ENCODE results near the gene CUL4B. TPM values are rescaled to one million over a fixed set of nuclear protein-coding genes. Genes with fewer than 3 reads are reported as not detected.

Gene CUL4B
- total and polyA plus RNA-seq, 11 donors: 7.5 to 28.5 (median 19.1) TPM

DNA sequence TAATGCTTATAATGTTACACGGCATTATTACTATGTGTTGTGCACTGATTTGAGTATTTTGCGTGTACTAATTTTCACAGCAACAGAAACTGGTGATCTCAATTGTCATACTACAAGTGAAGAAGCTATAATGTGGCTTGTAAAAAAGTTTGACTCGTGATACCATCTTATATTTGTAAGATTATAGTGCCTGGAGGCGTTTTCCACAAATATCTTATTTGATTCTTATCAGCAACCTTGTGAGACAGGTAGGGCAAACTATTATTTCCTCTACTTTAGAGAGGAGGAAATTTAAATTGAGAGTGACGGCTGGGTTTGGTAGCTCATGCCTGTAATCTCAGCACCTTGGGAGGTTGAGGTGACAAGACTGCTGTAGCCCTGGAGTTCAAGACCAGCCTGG lies 4.5 kb downstream of the CUL4B start:
- H3K4me1 ChIP-seq: peaks cover 0 to 28% (median 2%) of the 10 kb centered on the region in 12 donors
- intact Hi-C loops (cut with DNase I): no loop called here
- H3K9me3 ChIP-seq: no peaks in the 10 kb centered on the region
- no peak overlapping the region for H3K27ac ChIP-seq
- WGBS, 4 donors: 69 to 95% (median 88%) methylated on average over 5 of the region's 5 CpGs
- H3K4me3 ChIP-seq: no peak overlapping the region
- H3K36me3 ChIP-seq: peaks cover 0 to 47% (median 12%) of the 10 kb centered on the region in 9 donors
- TF ChIP-seq, protein P1, sequence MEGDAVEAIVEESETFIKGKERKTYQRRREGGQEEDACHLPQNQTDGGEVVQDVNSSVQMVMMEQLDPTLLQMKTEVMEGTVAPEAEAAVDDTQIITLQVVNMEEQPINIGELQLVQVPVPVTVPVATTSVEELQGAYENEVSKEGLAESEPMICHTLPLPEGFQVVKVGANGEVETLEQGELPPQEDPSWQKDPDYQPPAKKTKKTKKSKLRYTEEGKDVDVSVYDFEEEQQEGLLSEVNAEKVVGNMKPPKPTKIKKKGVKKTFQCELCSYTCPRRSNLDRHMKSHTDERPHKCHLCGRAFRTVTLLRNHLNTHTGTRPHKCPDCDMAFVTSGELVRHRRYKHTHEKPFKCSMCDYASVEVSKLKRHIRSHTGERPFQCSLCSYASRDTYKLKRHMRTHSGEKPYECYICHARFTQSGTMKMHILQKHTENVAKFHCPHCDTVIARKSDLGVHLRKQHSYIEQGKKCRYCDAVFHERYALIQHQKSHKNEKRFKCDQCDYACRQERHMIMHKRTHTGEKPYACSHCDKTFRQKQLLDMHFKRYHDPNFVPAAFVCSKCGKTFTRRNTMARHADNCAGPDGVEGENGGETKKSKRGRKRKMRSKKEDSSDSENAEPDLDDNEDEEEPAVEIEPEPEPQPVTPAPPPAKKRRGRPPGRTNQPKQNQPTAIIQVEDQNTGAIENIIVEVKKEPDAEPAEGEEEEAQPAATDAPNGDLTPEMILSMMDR (IDR thresholded peaks at IDR 0.05): no peak
- TF ChIP-seq POLR2A (IDR thresholded peaks at IDR 0.05): no peak
- DNase-seq (no peak), ATAC-seq (no peak)
- no peaks in the 10 kb centered on the region for H3K27me3 ChIP-seq

DNA sequence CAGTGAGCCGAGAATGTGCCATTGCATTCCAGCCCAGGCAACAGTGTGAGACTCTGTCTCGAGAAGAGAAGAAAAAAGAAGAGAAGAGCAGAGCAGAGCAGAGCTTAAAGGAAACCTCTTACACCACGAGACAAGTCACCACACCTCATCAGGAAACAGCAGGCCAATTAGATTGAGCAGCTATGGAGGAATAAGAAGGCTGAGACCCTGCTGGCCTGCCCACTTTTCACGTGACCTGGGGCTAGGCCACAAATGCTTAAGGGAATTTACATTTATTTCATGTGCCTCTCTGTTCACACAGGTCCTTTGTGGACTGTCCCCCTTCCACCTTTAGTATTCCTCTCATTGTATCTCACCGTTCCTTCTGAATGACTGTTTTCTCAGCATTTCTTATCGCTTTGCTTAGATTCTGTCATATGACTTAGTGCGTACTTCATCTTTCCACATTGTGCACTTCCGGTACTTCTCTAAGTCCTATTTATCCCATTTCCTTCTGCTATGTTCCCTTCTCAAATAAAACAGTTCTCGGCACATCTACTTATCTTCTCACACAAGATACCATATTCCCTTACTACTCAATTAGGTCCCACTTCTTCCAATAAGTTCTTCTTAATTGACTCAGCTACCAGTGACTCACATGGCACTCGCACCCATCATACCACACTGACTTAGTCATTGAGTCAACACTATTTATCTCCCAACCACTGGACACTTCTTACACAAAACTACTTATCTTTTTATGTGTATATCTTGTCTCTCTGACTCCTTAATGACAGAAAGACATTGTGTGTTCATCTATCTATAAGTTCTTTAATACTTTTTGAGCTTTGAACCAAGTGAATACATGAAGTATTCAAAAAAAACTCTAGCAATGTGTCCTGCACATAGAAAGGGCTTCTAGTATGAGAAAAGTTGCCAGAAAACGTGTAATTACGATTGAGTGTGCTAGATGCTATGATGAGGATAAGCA lies 11.0 kb downstream of the CUL4B start:
- Histone ChIP-seq H3K4me3 (no peak overlapping the region), H3K27ac (peak overlapping the region in 1 of 12 donors; percentile 13), H3K4me1 (peaks cover 0 to 6% (median 0%) of the 10 kb centered on the region in 12 donors), H3K9me3 (no peaks in the 10 kb centered on the region), H3K27me3 (no peaks in the 10 kb centered on the region), H3K36me3 (peaks cover 0 to 51% (median 23%) of the 10 kb centered on the region in 9 donors)
- 71 to 84% (median 77%) methylated on average over 12 of the region's 12 CpGs for WGBS, 4 donors
- DNase-seq (peak in 1 of 5 donors; percentile 29), ATAC-seq (peak in 2 of 4 donors; percentile 41 to 72)
- no peak for TF ChIP-seq POLR2A (IDR thresholded peaks at IDR 0.05)
- TF ChIP-seq, protein P1 (IDR thresholded peaks at IDR 0.05): no peak
- intact Hi-C loops (cut with DNase I): no loop called here

DNA sequence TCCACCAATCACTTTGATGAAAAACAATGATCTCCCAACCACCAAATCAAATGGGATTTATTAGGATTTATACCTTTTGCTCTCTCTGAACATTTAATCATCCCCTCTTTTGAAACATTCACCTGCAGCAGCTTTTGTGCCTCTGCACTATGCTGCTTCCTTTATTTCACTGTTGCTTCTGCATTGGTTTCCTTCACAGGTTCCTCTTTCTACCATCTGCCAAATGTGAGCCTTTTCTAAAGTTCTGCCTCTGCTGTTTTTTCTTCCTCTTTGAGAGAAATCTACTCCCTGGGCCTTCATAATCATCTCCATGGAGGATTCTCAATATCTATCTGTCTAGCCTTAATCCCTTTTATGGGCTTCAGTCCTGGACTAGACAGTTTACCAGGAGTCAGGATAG lies 24.7 kb downstream of the CUL4B start:
- TF ChIP-seq, protein P1 (IDR thresholded peaks at IDR 0.05): no peak
- TF ChIP-seq POLR2A (IDR thresholded peaks at IDR 0.05): no peak
- intact Hi-C loops (cut with DNase I): no loop called here
- no peaks in the 10 kb centered on the region for H3K9me3 ChIP-seq
- DNase-seq (no peak), ATAC-seq (no peak)
- no peak overlapping the region for H3K4me3 ChIP-seq
- H3K36me3 ChIP-seq: peaks cover 0 to 100% (median 73%) of the 10 kb centered on the region in 9 donors
- H3K27me3 ChIP-seq: no peaks in the 10 kb centered on the region
- H3K27ac ChIP-seq: peak overlapping the region in 1 of 12 donors; percentile 7
- H3K4me1 ChIP-seq: no peaks in the 10 kb centered on the region

DNA sequence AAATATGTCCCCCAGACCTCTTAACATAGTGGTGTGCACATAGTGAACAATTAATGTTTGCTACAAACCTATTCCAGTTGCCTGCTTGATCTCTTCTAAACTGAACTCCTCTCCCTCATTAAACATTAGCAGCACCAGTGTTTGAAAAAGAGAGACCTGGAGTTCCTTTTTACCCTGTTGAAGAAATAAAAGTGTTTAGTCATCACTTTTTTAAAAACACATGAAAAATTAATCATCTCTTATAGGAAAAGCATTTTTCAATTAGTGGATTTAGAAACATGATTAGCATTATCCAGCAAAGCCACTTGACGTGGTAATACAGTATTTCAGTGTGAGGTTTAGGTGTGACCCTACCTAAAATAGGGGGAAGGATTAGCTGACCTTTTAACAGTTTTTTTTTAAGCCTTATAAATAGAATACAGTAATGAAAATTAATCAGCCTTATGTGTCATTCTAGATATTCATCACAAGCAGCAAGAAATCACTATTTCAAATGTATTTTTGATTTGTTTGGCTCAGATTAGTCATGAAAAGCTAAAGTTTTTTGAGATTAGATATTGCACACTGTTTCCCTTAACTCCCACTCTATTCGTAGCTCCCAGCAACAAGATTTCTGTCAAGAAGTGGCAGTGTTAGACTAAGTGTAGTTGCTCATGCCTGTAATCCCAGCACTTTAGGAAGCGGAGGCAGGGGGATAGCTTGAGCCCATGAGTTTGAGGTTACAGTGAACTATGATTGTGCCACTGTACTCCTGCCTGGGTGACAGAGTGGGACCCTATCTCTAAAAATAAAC lies 26.2 kb downstream of the CUL4B start:
- intact Hi-C loops (cut with DNase I): no loop called here
- H3K4me3 ChIP-seq: no peak overlapping the region
- peaks cover 0 to 100% (median 74%) of the 10 kb centered on the region in 9 donors for H3K36me3 ChIP-seq
- no peak overlapping the region for H3K27ac ChIP-seq
- no peaks in the 10 kb centered on the region for H3K27me3 ChIP-seq
- WGBS, 4 donors: 66 to 89% (median 81%) methylated on average over 3 of the region's 3 CpGs
- TF ChIP-seq, protein P1 (IDR thresholded peaks at IDR 0.05): no peak
- TF ChIP-seq POLR2A (IDR thresholded peaks at IDR 0.05): no peak
- DNase-seq (no peak), ATAC-seq (no peak)
- no peaks in the 10 kb centered on the region for H3K9me3 ChIP-seq
- H3K4me1 ChIP-seq: no peaks in the 10 kb centered on the region
